PC-3 (cell line): Measurements from ENCODE around the gene UCK1. TPM values are rescaled to one million over a fixed set of nuclear protein-coding genes. Genes with fewer than 3 reads are reported as not detected.

Experiments
- ATAC-seq: fragments of 200-7000 bp; cut with Tn5 transposase; 2 replicates; pipeline ENCODE4 v1.9.1; 2020; ENCODE audit warnings: mild to moderate bottlenecking, moderate library complexity
- Bru-seq: library from RNA; stranded (reverse); fragments of 400-500 nt; gene quantifications from one replicate; lab custom pipeline; 2021; lab: Mats Ljungman, UMichigan
- BruChase-seq, 2 experiments: library from RNA; stranded (reverse); fragments of 400-500 nt; gene quantifications; one replicate each; lab custom pipeline; 2021; lab: Mats Ljungman, UMichigan
- BruUV-seq: library from RNA; stranded (reverse); fragments of 400-500 nt; replicated peaks from 2 replicates; lab custom pipeline; 2021; lab: Mats Ljungman, UMichigan
- CTCF ChIA-PET: fragments of 300-600 bp; sonication (Branson Sonifier 250); formaldehyde crosslinking; loops from one replicate; lab custom pipeline; 2022; ENCODE audit warnings: antibody characterized with exemption; lab: Charles Lee
- POLR2A ChIA-PET: fragments of 300-600 bp; sonication (Branson Sonifier 250); formaldehyde crosslinking; loops from one replicate; lab custom pipeline; 2022; ENCODE audit warnings: antibody characterized with exemption; ENCODE audit not compliant: unreplicated experiment; lab: Charles Lee
- DNase-seq: peaks from one replicate; pipeline ENCODE4 v3.0.0-alpha.2; 2015
- H2AFZ ChIP-seq: fragments of 300-600 bp; sonication (generic); 2 replicates; pipeline ENCODE4 v1.6.0; 2016; ENCODE audit warnings: antibody characterized with exemption, low read length
- H3F3A ChIP-seq: fragments of 300-600 bp; sonication (generic); one replicate; pipeline ENCODE4 v1.6.0; 2017; ENCODE audit warnings: antibody characterized with exemption, low read length, control low read depth, mild to moderate bottlenecking; ENCODE audit not compliant: unreplicated experiment
- H3K27ac ChIP-seq: fragments of 300-600 bp; sonication (generic); 2 replicates; pipeline ENCODE4 v1.5.1; 2016; ENCODE audit warnings: mild to moderate bottlenecking, low read length
- H3K27me3 ChIP-seq: fragments of 300-600 bp; sonication (generic); 2 replicates; pipeline ENCODE4 v1.6.1; 2016; ENCODE audit warnings: low read length, mixed read lengths
- H3K36me3 ChIP-seq: fragments of 300-600 bp; sonication (generic); 2 replicates; pipeline ENCODE4 v1.6.1; 2016; ENCODE audit warnings: low read depth, mixed run types, low read length, mixed read lengths
- H3K4me1 ChIP-seq: fragments of 300-600 bp; sonication (generic); 2 replicates; pipeline ENCODE4 v1.5.1; 2016; ENCODE audit warnings: low read length; ENCODE audit not compliant: insufficient read depth
- H3K4me2 ChIP-seq: fragments of 300-600 bp; sonication (generic); 2 replicates; pipeline ENCODE4 v1.6.0; 2016; ENCODE audit warnings: low read length
- H3K4me3 ChIP-seq: fragments of 300-600 bp; sonication (generic); 2 replicates; pipeline ENCODE4 v1.5.1; 2016; ENCODE audit warnings: mild to moderate bottlenecking, low read length, mixed read lengths
- H3K79me2 ChIP-seq: fragments of 300-600 bp; sonication (generic); 2 replicates; pipeline ENCODE4 v1.6.1; 2017; ENCODE audit warnings: low read length, mixed read lengths
- H3K9ac ChIP-seq: fragments of 300-600 bp; sonication (generic); 2 replicates; pipeline ENCODE4 v1.6.0; 2016; ENCODE audit warnings: mild to moderate bottlenecking, low read length
- H3K9me2 ChIP-seq: fragments of 300-600 bp; sonication (generic); replicated peaks from 2 replicates; pipeline ENCODE4 v1.6.1; 2016; ENCODE audit warnings: mixed run types, low read length, mixed read lengths
- H3K9me3 ChIP-seq: fragments of 300-600 bp; sonication (generic); 2 replicates; pipeline ENCODE4 v1.6.1; 2016; ENCODE audit warnings: low read length, mixed read lengths
- H4K20me1 ChIP-seq: fragments of 300-600 bp; sonication (generic); 2 replicates; pipeline ENCODE4 v1.6.1; 2016; ENCODE audit warnings: low read length, mixed read lengths
- EZH2 ChIP-seq: fragments of 300-600 bp; sonication (generic); IDR thresholded peaks from one replicate; pipeline ENCODE4 v1.6.1; 2017; ENCODE audit warnings: antibody characterized with exemption, mild to moderate bottlenecking, low read length; ENCODE audit not compliant: unreplicated experiment
- EZH2phosphoT487 ChIP-seq: fragments of 300-600 bp; sonication (generic); IDR thresholded peaks from 2 replicates; pipeline ENCODE4 v1.6.1; 2018; ENCODE audit warnings: mild to moderate bottlenecking, antibody characterized with exemption, low read length, borderline replicate concordance
- intact Hi-C: fragments of 100-400 bp; cut with micrococcal nuclease; formaldehyde crosslinking; loops from 2 replicates; pipeline ENCODE4 v1.9.0; 2023
- long read RNA-seq: library from polyadenylated mRNA; unstranded; transcript quantifications from one replicate; pipeline ENCODE4 v2.0.0, GENCODE V29; 2021; ENCODE audit not compliant: unreplicated experiment
- total RNA-seq: library from RNA; depleted of rRNA; stranded (reverse); fragments of >200 nt; gene quantifications from 2 replicates; pipeline ENCODE4 v1.2.3, GENCODE V29; 2014; rRNA removed
- TF ChIP-seq, protein P1 (sequence below): fragments of 300-600 bp; sonication (generic); conservative IDR thresholded peaks from 2 replicates; pipeline ENCODE4 v1.5.1; 2017; ENCODE audit warnings: antibody characterized with exemption, low read depth, mild to moderate bottlenecking, low read length

Gene UCK1
- total RNA-seq (28.2 and 35.1 TPM in 2 replicates), Bru-seq, nascent RNA (percentile 53 among the genes with signal in this experiment), BruChase-seq, experiment 1, labeled RNA remaining after a 6-hour chase (percentile 78 among the genes with signal in this experiment), BruChase-seq, experiment 2, labeled RNA remaining after a 2-hour chase (percentile 67 among the genes with signal in this experiment)
- long read RNA-seq, transcript UCK1-204 (7 exons, 2,167 nt), result major isoform, 39 of 59 reads
- long read RNA-seq, partial matches to known transcripts, result 5 of 59 reads
- long read RNA-seq, other reads (novel, unspliced or antisense), result 13 of 59 reads

DNA sequence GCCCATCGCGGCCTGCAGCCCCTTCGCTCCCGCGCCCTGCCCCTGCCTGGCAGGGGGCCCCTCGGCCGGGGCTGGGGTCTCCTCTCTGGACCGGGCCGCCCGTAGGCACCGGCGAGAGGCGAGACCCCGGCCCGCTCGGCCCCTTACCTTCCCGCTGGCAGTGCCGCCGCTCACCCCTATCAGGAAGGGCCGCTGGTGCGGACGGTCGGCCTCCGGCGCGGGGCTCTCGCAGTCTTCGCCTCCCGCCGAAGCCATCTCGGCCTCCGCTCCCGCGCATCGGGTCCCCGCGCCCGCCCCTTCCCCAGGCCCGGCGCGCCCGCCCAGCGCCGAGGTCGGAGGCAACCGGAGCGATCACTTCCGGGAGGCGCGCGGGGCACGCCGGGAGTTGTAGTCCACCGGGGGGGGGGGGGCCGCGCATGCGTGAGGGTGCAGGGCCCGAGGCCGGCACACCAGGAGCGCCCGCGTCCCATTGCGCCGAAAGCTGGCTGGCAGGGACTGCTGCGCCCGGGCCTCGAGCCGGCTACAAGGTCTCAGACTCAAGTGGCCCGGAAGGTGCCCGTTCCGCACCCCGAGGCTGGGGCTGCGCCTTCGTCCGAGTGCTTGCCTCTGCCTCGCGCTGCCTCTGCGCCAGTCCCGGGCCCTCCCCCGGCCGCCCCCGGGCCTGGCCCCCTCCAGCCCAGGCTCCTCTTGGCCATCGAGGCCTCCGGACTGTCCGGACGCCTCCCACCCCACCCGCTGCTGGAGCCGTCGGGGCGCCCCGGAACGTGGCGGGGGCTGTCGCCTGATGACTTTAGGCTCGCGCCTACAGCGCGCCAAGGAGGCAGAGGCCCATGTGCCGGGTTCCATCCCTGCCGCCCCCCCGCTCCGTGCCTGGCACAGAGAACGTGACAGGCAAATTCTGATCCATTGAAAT lies at the start of gene UCK1:
TSS of gene UCK1 (minus strand) at position 344 of the 913 bp plus-strand sequence. CDS start at position 255, 89 bp downstream.
- peak; percentile 87 for ATAC-seq
- TF ChIP-seq, protein P1, sequence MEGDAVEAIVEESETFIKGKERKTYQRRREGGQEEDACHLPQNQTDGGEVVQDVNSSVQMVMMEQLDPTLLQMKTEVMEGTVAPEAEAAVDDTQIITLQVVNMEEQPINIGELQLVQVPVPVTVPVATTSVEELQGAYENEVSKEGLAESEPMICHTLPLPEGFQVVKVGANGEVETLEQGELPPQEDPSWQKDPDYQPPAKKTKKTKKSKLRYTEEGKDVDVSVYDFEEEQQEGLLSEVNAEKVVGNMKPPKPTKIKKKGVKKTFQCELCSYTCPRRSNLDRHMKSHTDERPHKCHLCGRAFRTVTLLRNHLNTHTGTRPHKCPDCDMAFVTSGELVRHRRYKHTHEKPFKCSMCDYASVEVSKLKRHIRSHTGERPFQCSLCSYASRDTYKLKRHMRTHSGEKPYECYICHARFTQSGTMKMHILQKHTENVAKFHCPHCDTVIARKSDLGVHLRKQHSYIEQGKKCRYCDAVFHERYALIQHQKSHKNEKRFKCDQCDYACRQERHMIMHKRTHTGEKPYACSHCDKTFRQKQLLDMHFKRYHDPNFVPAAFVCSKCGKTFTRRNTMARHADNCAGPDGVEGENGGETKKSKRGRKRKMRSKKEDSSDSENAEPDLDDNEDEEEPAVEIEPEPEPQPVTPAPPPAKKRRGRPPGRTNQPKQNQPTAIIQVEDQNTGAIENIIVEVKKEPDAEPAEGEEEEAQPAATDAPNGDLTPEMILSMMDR, result no peak
- TF ChIP-seq EZH2 (no peak), EZH2phosphoT487 (no peak)
- Histone ChIP-seq H3K36me3 (no peaks in the 10 kb centered on the region; the same call in 1 of the 2 replicates), H3K4me2 (peak within 1 kb of the TSS; percentile 91), H3F3A (no peaks in the 10 kb centered on the region), H3K27ac (no peak within 1 kb of the TSS), H3K27me3 (no peaks in the 10 kb centered on the region), H3K4me3 (peak within 1 kb of the TSS; percentile 76), H3K79me2 (peaks cover 8% of the 10 kb centered on the region), H4K20me1 (no peaks in the 10 kb centered on the region), H3K9me2 (no peaks in the 10 kb centered on the region), H3K4me1 (peaks cover 7% of the 10 kb centered on the region; the same call in 1 of the 2 replicates), H3K9me3 (no peaks in the 10 kb centered on the region), H3K9ac (peak within 1 kb of the TSS; percentile 74), H2AFZ (peak within 1 kb of the TSS; percentile 65)
- peak; percentile 64 for DNase-seq
- POLR2A ChIA-PET, result no interaction called here
- CTCF ChIA-PET, result no interaction called here
- BruUV-seq, result no TSS peak
- intact Hi-C loops, result no loop called here

DNA sequence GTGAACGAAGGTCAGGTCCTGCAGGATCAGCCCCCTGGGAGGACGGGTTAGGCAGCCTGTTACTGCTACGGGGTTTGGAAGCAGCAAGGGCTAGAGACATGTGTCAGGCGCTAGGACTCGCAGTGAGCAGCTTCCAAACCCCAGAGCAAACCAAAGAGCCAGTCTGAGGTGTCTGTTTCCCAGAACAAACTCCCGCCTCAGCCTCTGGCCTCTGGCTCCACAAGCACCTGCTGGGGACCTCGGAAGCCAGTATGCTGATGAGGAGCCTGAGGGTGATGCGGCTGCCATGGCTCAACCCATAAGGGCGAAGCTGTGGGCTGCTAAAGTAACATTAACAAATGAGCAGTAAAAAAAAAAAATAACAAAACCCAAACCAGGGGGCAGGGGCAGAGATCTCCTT lies 49.3 kb upstream of the UCK1 start:
- H3K79me2 ChIP-seq, result no peaks in the 10 kb centered on the region
- H3K4me3 ChIP-seq, result no peak overlapping the region
- TF ChIP-seq EZH2, result no peak
- TF ChIP-seq, protein P1, result no peak
- TF ChIP-seq EZH2phosphoT487, result no peak
- H4K20me1 ChIP-seq, result no peaks in the 10 kb centered on the region
- H3K9me3 ChIP-seq, result no peaks in the 10 kb centered on the region
- no peaks in the 10 kb centered on the region for H3K9me2 ChIP-seq
- H3K4me1 ChIP-seq, result no peaks in the 10 kb centered on the region
- H3K4me2 ChIP-seq, result no peak overlapping the region
- intact Hi-C loops, result no loop called here
- H3K27ac ChIP-seq, result no peak overlapping the region
- ChIA-PET POLR2A (no interaction called here), CTCF (no interaction called here)
- no peak for DNase-seq
- no peak overlapping the region for H3K9ac ChIP-seq
- H2AFZ ChIP-seq, result no peak overlapping the region
- no peaks in the 10 kb centered on the region for H3K27me3 ChIP-seq
- no TSS peak for BruUV-seq
- no peak for ATAC-seq
- no peaks in the 10 kb centered on the region for H3F3A ChIP-seq
- H3K36me3 ChIP-seq, result no peaks in the 10 kb centered on the region
